ENCODE results near the gene ITPKC. TPM values are rescaled to one million over a fixed set of nuclear protein-coding genes. Genes with fewer than 3 reads are reported as not detected.

Gene ITPKC
- total and polyA plus RNA-seq, 2 of the 13 experiments (the other 11 are each of a cell fraction or from before 2014, with no cell fraction given) = 6.9 to 11.2 TPM

DNA sequence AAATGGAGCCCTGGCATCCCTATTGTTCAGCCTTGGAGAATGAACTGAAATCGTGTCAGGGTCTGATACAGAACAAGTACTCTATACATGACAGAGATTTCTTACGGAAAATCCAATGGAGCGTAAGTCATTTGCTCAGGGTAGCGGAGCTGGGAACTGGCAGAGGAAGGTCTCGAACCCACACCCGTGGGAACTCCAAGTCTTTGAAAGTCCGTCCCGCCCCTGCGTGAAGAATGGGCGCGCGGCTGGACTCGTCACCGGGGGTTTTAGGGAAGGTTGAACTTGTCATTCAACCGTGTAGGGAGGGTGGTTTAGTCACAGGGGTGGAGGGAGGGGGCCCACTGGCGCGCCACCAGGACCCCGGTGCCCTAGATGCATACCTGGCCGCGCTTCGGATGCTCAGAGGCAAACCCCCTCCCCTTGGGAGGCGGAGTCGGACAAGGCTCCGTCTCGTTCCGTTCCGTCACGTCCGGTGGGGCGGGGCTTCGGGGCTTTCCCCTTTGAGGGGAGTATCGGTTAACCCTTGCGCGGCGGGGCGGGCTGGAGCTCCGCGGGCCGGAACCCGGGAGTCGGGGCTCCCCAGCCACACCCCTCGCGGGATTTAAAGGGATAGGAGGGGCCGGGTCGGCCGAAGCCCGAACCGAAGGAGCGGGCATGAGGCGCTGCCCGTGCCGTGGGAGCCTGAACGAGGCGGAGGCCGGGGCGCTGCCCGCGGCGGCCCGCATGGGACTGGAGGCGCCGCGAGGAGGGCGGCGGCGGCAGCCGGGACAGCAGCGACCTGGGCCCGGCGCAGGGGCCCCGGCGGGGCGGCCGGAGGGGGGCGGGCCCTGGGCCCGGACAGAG lies at the start of gene ITPKC, which contains the start of gene COQ8B (continued):
- TF ChIP-seq, protein P1, sequence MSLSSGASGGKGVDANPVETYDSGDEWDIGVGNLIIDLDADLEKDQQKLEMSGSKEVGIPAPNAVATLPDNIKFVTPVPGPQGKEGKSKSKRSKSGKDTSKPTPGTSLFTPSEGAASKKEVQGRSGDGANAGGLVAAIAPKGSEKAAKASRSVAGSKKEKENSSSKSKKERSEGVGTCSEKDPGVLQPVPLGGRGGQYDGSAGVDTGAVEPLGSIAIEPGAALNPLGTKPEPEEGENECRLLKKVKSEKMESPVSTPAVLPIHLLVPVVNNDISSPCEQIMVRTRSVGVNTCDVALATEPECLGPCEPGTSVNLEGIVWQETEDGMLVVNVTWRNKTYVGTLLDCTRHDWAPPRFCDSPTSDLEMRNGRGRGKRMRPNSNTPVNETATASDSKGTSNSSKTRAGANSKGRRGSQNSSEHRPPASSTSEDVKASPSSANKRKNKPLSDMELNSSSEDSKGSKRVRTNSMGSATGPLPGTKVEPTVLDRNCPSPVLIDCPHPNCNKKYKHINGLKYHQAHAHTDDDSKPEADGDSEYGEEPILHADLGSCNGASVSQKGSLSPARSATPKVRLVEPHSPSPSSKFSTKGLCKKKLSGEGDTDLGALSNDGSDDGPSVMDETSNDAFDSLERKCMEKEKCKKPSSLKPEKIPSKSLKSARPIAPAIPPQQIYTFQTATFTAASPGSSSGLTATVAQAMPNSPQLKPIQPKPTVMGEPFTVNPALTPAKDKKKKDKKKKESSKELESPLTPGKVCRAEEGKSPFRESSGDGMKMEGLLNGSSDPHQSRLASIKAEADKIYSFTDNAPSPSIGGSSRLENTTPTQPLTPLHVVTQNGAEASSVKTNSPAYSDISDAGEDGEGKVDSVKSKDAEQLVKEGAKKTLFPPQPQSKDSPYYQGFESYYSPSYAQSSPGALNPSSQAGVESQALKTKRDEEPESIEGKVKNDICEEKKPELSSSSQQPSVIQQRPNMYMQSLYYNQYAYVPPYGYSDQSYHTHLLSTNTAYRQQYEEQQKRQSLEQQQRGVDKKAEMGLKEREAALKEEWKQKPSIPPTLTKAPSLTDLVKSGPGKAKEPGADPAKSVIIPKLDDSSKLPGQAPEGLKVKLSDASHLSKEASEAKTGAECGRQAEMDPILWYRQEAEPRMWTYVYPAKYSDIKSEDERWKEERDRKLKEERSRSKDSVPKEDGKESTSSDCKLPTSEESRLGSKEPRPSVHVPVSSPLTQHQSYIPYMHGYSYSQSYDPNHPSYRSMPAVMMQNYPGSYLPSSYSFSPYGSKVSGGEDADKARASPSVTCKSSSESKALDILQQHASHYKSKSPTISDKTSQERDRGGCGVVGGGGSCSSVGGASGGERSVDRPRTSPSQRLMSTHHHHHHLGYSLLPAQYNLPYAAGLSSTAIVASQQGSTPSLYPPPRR (CRISPR knock-in tag; IDR thresholded peaks at IDR 0.05; ENCODE audit: borderline replicate concordance) = 0 out of 2 replicates have a peak, but pooled peaks have one; percentile 4
- peak; percentile 68 for TF ChIP-seq HNRNPK (IDR thresholded peaks at IDR 0.05; ENCODE audit: low read depth, low read length, poor library complexity, severe bottlenecking)
- TF ChIP-seq KLF11 (CRISPR knock-in tag; IDR thresholded peaks at IDR 0.05) = 0 out of 2 replicates have a peak, but pooled peaks have one; percentile 64
- peak; percentile 27; the same call in 1 of the 2 replicates for TF ChIP-seq ZNF768 (CRISPR knock-in tag; IDR thresholded peaks at IDR 0.05)
- peak; percentile 42; the same call in 1 of the 2 replicates for TF ChIP-seq MED1 (CRISPR knock-in tag; IDR thresholded peaks at IDR 0.05)
- peak; percentile 77; the same call in 1 of the 2 replicates for TF ChIP-seq ZFX (CRISPR knock-in tag; IDR thresholded peaks at IDR 0.05; ENCODE audit: low read depth)
- TF ChIP-seq ZFP36L1 (CRISPR knock-in tag; IDR thresholded peaks at IDR 0.05) = 0 out of 2 replicates have a peak, but pooled peaks have one; percentile 20
- peak; percentile 62 for TF ChIP-seq SALL1 (CRISPR knock-in tag; IDR thresholded peaks at IDR 0.05)
- TF ChIP-seq GLI4 (CRISPR knock-in tag; IDR thresholded peaks at IDR 0.05; ENCODE audit: borderline replicate concordance) = no peak
- no peak for TF ChIP-seq ZNF552 (CRISPR knock-in tag; IDR thresholded peaks at IDR 0.05; ENCODE audit: borderline replicate concordance)
- TF ChIP-seq, protein P2, sequence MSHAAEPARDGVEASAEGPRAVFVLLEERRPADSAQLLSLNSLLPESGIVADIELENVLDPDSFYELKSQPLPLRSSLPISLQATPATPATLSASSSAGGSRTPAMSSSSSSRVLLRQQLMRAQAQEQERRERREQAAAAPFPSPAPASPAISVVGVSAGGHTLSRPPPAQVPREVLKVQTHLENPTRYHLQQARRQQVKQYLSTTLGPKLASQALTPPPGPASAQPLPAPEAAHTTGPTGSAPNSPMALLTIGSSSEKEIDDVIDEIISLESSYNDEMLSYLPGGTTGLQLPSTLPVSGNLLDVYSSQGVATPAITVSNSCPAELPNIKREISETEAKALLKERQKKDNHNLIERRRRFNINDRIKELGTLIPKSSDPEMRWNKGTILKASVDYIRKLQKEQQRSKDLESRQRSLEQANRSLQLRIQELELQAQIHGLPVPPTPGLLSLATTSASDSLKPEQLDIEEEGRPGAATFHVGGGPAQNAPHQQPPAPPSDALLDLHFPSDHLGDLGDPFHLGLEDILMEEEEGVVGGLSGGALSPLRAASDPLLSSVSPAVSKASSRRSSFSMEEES (CRISPR knock-in tag; IDR thresholded peaks at IDR 0.05) = peak; percentile 40; the same call in 1 of the 2 replicates
- 0 out of 2 replicates have a peak, but pooled peaks have one; percentile 53 for TF ChIP-seq ZNF205 (CRISPR knock-in tag; IDR thresholded peaks at IDR 0.05)
- peak; percentile 41 for TF ChIP-seq RBM39 (IDR thresholded peaks at IDR 0.05; ENCODE audit: low read depth, low read length, poor library complexity, severe bottlenecking)
- TF ChIP-seq ZNF790 (CRISPR knock-in tag; IDR thresholded peaks at IDR 0.05; ENCODE audit: borderline replicate concordance) = 0 out of 2 replicates have a peak, but pooled peaks have one; percentile 48
- peak; percentile 80 for TF ChIP-seq ZNF335 (CRISPR knock-in tag; IDR thresholded peaks at IDR 0.05)
- TF ChIP-seq ZNF383 (CRISPR knock-in tag; IDR thresholded peaks at IDR 0.05; ENCODE audit: borderline replicate concordance) = no peak
- TF ChIP-seq, protein P3, sequence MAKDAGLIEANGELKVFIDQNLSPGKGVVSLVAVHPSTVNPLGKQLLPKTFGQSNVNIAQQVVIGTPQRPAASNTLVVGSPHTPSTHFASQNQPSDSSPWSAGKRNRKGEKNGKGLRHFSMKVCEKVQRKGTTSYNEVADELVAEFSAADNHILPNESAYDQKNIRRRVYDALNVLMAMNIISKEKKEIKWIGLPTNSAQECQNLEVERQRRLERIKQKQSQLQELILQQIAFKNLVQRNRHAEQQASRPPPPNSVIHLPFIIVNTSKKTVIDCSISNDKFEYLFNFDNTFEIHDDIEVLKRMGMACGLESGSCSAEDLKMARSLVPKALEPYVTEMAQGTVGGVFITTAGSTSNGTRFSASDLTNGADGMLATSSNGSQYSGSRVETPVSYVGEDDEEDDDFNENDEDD (CRISPR knock-in tag; IDR thresholded peaks at IDR 0.05; ENCODE audit: borderline replicate concordance) = peak; percentile 11; the same call in 1 of the 2 replicates
- peak; percentile 56; the same call in 1 of the 2 replicates for TF ChIP-seq ERF (CRISPR knock-in tag; IDR thresholded peaks at IDR 0.05)
- peak; percentile 58; the same call in 1 of the 2 replicates for TF ChIP-seq KDM5A (IDR thresholded peaks at IDR 0.05; ENCODE audit: borderline replicate concordance, low read length)
- no peak for TF ChIP-seq SMARCE1 (IDR thresholded peaks at IDR 0.05; ENCODE audit: borderline replicate concordance)
- TF ChIP-seq TBX2 (CRISPR knock-in tag; IDR thresholded peaks at IDR 0.05; ENCODE audit: borderline replicate concordance) = no peak

Measured in HepG2 (cell line).